Esophagus (tissue), 2 donors: ENCODE measurements around the gene EPHB4. TPM values are rescaled to one million over a fixed set of nuclear protein-coding genes. Genes with fewer than 3 reads are reported as not detected.
"Not testable (repeated sequence)": the region's sequence is repeated elsewhere in the genome, so short reads cannot be mapped to it uniquely, and the experiment has no call there.

Source experiments
- H3K27ac ChIP-seq, 2 donors: one replicate each; pipeline ENCODE4 v1.5.1; 2013; ENCODE audit warnings: low read depth in 2 of 2, mild to moderate bottlenecking in 2 of 2, inconsistent platforms in 1 of 2, low read length in 1 of 2, moderate library complexity in 1 of 2
- H3K27me3 ChIP-seq, 2 donors: one replicate each; pipeline ENCODE4 v1.6.1; 2013; ENCODE audit warnings: low read length in 2 of 2, control low read depth in 1 of 2, mild to moderate bottlenecking in 1 of 2; ENCODE audit not compliant: insufficient read depth in 2 of 2, control insufficient read depth in 1 of 2
- H3K36me3 ChIP-seq, 2 donors: one replicate each; pipeline ENCODE4 v1.6.1; 2013; ENCODE audit warnings: low read length in 1 of 2; ENCODE audit not compliant: control insufficient read depth in 2 of 2, insufficient read depth in 2 of 2
- H3K4me1 ChIP-seq, 2 donors: one replicate each; pipeline ENCODE4 v1.6.1; 2013; ENCODE audit warnings: low read length in 1 of 2; ENCODE audit not compliant: control insufficient read depth in 2 of 2, insufficient read depth in 2 of 2
- H3K4me3 ChIP-seq, 2 donors: one replicate each; pipeline ENCODE4 v1.5.1; 2013; ENCODE audit warnings: low read length in 2 of 2, mild to moderate bottlenecking in 2 of 2, low read depth in 1 of 2, moderate library complexity in 1 of 2
- H3K9me3 ChIP-seq, 2 donors: one replicate each; pipeline ENCODE4 v1.6.1; 2013; ENCODE audit warnings: mild to moderate bottlenecking in 2 of 2, low read depth in 1 of 2, low read length in 1 of 2, moderate library complexity in 1 of 2; ENCODE audit not compliant: control insufficient read depth in 2 of 2, insufficient read depth in 1 of 2
- WGBS, 2 donors: extraction: QIAGEN DNeasy Blood & Tissue Kit; methylation state at CpG; one replicate each; pipeline ENCODE4 v1.1.7; 2013; 5-methylcytosine and 5-hydroxymethylcytosine counted together
- polyA plus RNA-seq, 2 donors: library from polyadenylated mRNA; stranded (reverse); fragments of 200-250 nt; gene quantifications; one replicate each; pipeline ENCODE4 v1.2.3, GENCODE V29; 2013
- donor health status: healthy with polysubstance abuse.
- donor health status: Bipolar disorder and iron deficiency.

EPHB4 gene
- polyA plus RNA-seq, 2 donors, result 12.8 to 15.7 TPM

GRCh38 chr7:100823534-100823933, 3.8 kb downstream of the EPHB4 start:
- Histone ChIP-seq H3K27me3 (no peaks in the 10 kb centered on the region), H3K4me1 (peaks cover 9 to 11% of the 10 kb centered on the region in 2 donors), H3K27ac (no peak overlapping the region), H3K4me3 (no peak overlapping the region), H3K36me3 (peaks cover 8 to 29% of the 10 kb centered on the region in 2 donors), H3K9me3 (no peaks in the 10 kb centered on the region)
- 93 to 95% methylated on average over 31 of the region's 31 CpGs for WGBS, 2 donors

GRCh38 chr7:100823140-100823525, 4.2 kb downstream of the EPHB4 start:
- H3K27ac ChIP-seq, result no peak overlapping the region
- WGBS, 2 donors, result 68 to 83% methylated on average over 7 of the region's 7 CpGs
- no peaks in the 10 kb centered on the region for H3K9me3 ChIP-seq
- H3K4me3 ChIP-seq, result no peak overlapping the region
- H3K27me3 ChIP-seq, result no peaks in the 10 kb centered on the region
- peaks cover 9 to 11% of the 10 kb centered on the region in 2 donors for H3K4me1 ChIP-seq
- peaks cover 8 to 29% of the 10 kb centered on the region in 2 donors for H3K36me3 ChIP-seq

- Histone ChIP-seq H3K27me3 (no peaks in the 10 kb centered on the region), H3K4me3 (no peak overlapping the region), H3K9me3 (no peaks in the 10 kb centered on the region), H3K36me3 (peaks cover 8 to 29% of the 10 kb centered on the region in 2 donors), H3K27ac (no peak overlapping the region), H3K4me1 (peaks cover 9 to 11% of the 10 kb centered on the region in 2 donors)
- 92 to 93% methylated on average over 43 of the region's 43 CpGs for WGBS, 2 donors
These were observed 4.8 kb downstream of the EPHB4 start for GRCh38 chr7:100822236-100823139.

- H3K36me3 ChIP-seq, result peaks cover 13 to 42% of the 10 kb centered on the region in 2 donors
- no peak overlapping the region for H3K27ac ChIP-seq
- H3K4me3 ChIP-seq, result no peak overlapping the region
- H3K4me1 ChIP-seq, result no peaks in the 10 kb centered on the region
- H3K27me3 ChIP-seq, result no peaks in the 10 kb centered on the region
- no peaks in the 10 kb centered on the region for H3K9me3 ChIP-seq
- WGBS, 2 donors, result 92 to 94% methylated on average over 23 of the region's 23 CpGs
These were observed 7.7 kb downstream of the EPHB4 start for GRCh38 chr7:100819586-100819985.

GRCh38 chr7:100818825-100819224, 8.5 kb downstream of the EPHB4 start:
- H3K27ac ChIP-seq, result no peak overlapping the region
- no peaks in the 10 kb centered on the region for H3K4me1 ChIP-seq
- H3K36me3 ChIP-seq, result peaks cover 13 to 40% of the 10 kb centered on the region in 2 donors
- H3K27me3 ChIP-seq, result no peaks in the 10 kb centered on the region
- H3K4me3 ChIP-seq, result no peak overlapping the region
- WGBS, 2 donors, result 87 to 89% methylated on average over 6 of the region's 6 CpGs
- H3K9me3 ChIP-seq, result no peaks in the 10 kb centered on the region

GRCh38 chr7:100818366-100818765, 9.0 kb downstream of the EPHB4 start:
- Histone ChIP-seq H3K27me3 (no peaks in the 10 kb centered on the region), H3K36me3 (peaks cover 13 to 40% of the 10 kb centered on the region in 2 donors), H3K4me3 (no peak overlapping the region), H3K27ac (no peak overlapping the region), H3K9me3 (no peaks in the 10 kb centered on the region), H3K4me1 (no peaks in the 10 kb centered on the region)
- WGBS, 2 donors, result 90 to 96% methylated on average over 9 of the region's 9 CpGs

- 94 to 97% methylated on average over 19 of the region's 19 CpGs for WGBS, 2 donors
These were observed 10.2 kb downstream of the EPHB4 start for GRCh38 chr7:100817097-100817496.

GRCh38 chr7:100816515-100816914, 10.8 kb downstream of the EPHB4 start:
- not testable (repeated sequence) for H3K27ac ChIP-seq, H3K4me1 ChIP-seq, H3K9me3 ChIP-seq, H3K4me3 ChIP-seq, H3K27me3 ChIP-seq
- H3K36me3 ChIP-seq, result peaks cover 12 to 37% of the 10 kb centered on the region in 2 donors
- 89 to 95% methylated on average over 16 of the region's 16 CpGs for WGBS, 2 donors

More at GRCh38 chr7:100817097-100817496, 10.2 kb downstream of the EPHB4 start:
- H3K27me3 ChIP-seq, result no peaks in the 10 kb centered on the region
- H3K4me1 ChIP-seq, result no peaks in the 10 kb centered on the region
- no peak overlapping the region for H3K27ac ChIP-seq
- H3K4me3 ChIP-seq, result no peak overlapping the region
- H3K9me3 ChIP-seq, result no peaks in the 10 kb centered on the region
- H3K36me3 ChIP-seq, result peaks cover 13 to 40% of the 10 kb centered on the region in 2 donors

- Histone ChIP-seq H3K27ac (no peak overlapping the region), H3K9me3 (no peaks in the 10 kb centered on the region), H3K27me3 (no peaks in the 10 kb centered on the region), H3K36me3 (peaks cover 12 to 31% of the 10 kb centered on the region in 2 donors), H3K4me1 (peaks cover 0 to 2% of the 10 kb centered on the region in 2 donors), H3K4me3 (no peak overlapping the region)
- WGBS, 2 donors, result 91 to 93% methylated on average over 22 of the region's 22 CpGs
These were observed 14.6 kb downstream of the EPHB4 start for GRCh38 chr7:100812729-100813128.

GRCh38 chr7:100811480-100811879, 15.8 kb downstream of the EPHB4 start:
- peaks cover 12 to 32% of the 10 kb centered on the region in 2 donors for H3K36me3 ChIP-seq
- H3K4me3 ChIP-seq, result no peak overlapping the region
- peaks cover 0 to 2% of the 10 kb centered on the region in 2 donors for H3K4me1 ChIP-seq
- no peaks in the 10 kb centered on the region for H3K27me3 ChIP-seq
- H3K9me3 ChIP-seq, result no peaks in the 10 kb centered on the region
- WGBS, 2 donors, result 76 to 88% methylated on average over 6 of the region's 6 CpGs
- H3K27ac ChIP-seq, result no peak overlapping the region
